Uterus (tissue), 4 donors: ENCODE measurements around the gene UST. TPM values are rescaled to one million over a fixed set of nuclear protein-coding genes. Genes with fewer than 3 reads are reported as not detected.

Experiments
- DNase-seq, 2 donors: peaks; one replicate each; pipeline ENCODE4 v3.0.0-alpha.2; 2019 to 2020
- H3K27ac ChIP-seq, 2 donors: fragments of 200-600 bp; sonication (generic); 1 replicate in 1 of 2; 2 replicates in 1 of 2; pipeline ENCODE4 v1.5.1; 2016 to 2018
- H3K27me3 ChIP-seq, 2 donors: fragments of 200-600 bp; sonication (generic); one replicate each; pipeline ENCODE4 v1.5.1; 2018 to 2019; ENCODE audit warnings: control low read depth in 1 of 2
- H3K36me3 ChIP-seq, 2 donors: fragments of 200-600 bp; sonication (generic); one replicate each; pipeline ENCODE4 v1.5.1; 2019; ENCODE audit warnings: control low read depth in 1 of 2
- H3K4me1 ChIP-seq, 2 donors: fragments of 200-600 bp; sonication (generic); one replicate each; pipeline ENCODE4 v1.5.1; 2018 to 2019; ENCODE audit warnings: control low read depth in 1 of 2
- H3K4me3 ChIP-seq, 2 donors: fragments of 200-600 bp; sonication (generic); 1 replicate in 1 of 2; 2 replicates in 1 of 2; pipeline ENCODE4 v1.5.1; 2018 to 2019; ENCODE audit warnings: mild to moderate bottlenecking in 1 of 2
- H3K9me3 ChIP-seq, 2 donors: fragments of 200-600 bp; sonication (generic); one replicate each; pipeline ENCODE4 v1.5.1; 2019; ENCODE audit warnings: control low read depth in 1 of 2
- CTCF ChIP-seq, 4 experiments: fragments of 200-600 bp in 2 of 4; fragments of 450-650 bp in 2 of 4; sonication (generic) in 2 of 4; IDR thresholded peaks; one replicate each; pipeline ENCODE4 v1.5.1; 2016 to 2019; ENCODE audit warnings: antibody characterized with exemption in 4 of 4, mild to moderate bottlenecking in 2 of 4, moderate library complexity in 1 of 4
- POLR2A ChIP-seq, 2 donors: fragments of 450-650 bp; IDR thresholded peaks; one replicate each; pipeline ENCODE4 v1.6.1; 2016; ENCODE audit warnings: antibody characterized with exemption in 2 of 2, mild to moderate bottlenecking in 1 of 2, moderate library complexity in 1 of 2
- intact Hi-C: fragments of 100-400 bp; cut with DNase I; formaldehyde crosslinking; loops from one replicate; pipeline ENCODE4 v1.15.1; 2023; ENCODE audit warnings: low total_unique reads
- total RNA-seq, 4 donors: library from RNA; depleted of rRNA in 3 of 4; stranded (reverse); fragments of >200 nt in 3 of 4; gene quantifications; one replicate each; pipeline versions ENCODE4 v1.1.0 to v1.2.4, GENCODE V29; 2014 to 2023
- donor health status: DM: yes; HTN: yes; CAD: no.

The UST gene
- total RNA-seq, 4 donors from 2014 or later, result 6.1 to 23.2 (median 17.2) TPM

DNA sequence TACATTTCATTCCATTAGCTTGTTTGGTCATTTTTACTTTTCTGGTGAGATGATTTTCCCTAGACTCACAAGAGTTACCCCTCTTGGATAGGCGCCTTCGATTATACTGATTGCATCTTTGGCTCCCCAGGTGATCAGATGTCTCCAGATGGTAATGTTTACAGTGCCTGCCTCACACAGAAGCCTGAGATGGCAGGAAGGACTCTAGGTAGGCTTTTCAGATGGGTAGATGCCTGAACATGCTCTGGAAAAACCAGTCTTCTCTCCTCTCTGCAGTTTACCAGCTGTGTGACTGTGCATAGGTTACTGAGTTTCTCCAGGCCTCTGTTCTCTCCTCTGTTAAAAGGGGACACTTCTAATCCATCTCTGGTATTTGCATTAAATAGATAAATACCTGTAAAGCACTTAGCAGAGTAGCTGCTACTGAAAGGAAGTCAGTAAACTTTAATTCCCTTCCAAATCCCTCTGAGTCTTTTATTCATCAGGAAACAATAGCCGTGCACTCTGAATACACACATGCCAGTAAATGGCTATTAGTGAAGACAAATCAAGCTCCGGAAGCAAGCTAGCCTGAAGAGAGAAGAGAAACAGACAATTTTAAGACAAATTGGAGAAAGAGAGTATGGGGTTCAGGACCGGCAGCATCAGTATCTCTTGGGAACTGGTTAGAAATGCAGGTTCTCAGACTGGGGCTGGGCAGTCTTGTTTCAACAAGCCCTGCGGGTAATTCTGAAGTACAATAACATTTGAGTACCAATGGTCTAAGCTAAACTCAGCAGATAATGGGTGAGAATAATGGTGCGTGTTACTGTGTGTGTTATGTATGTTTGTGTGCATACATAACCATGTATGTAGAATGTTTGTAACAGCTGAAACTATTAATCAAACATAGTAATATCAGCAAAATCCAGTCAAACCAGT lies 139.4 kb downstream of the UST start:
- Histone ChIP-seq H3K36me3 (no peaks in the 10 kb centered on the region), H3K27ac (no peak overlapping the region), H3K27me3 (no peaks in the 10 kb centered on the region), H3K9me3 (no peaks in the 10 kb centered on the region), H3K4me3 (no peak overlapping the region), H3K4me1 (peaks cover 3 to 5% of the 10 kb centered on the region in 2 donors)
- DNase-seq, result no peak
- no peak for TF ChIP-seq CTCF (IDR thresholded peaks at IDR 0.05)
- TF ChIP-seq POLR2A (IDR thresholded peaks at IDR 0.05), result no peak
- intact Hi-C loops, result no loop called here

GRCh38 chr6:148887181-148887580 lies 140.4 kb downstream of the UST start:
- TF ChIP-seq CTCF (IDR thresholded peaks at IDR 0.05), result no peak
- TF ChIP-seq POLR2A (IDR thresholded peaks at IDR 0.05), result no peak
- DNase-seq, result no peak
- H3K4me1 ChIP-seq, result peaks cover 3 to 5% of the 10 kb centered on the region in 2 donors
- no peaks in the 10 kb centered on the region for H3K27me3 ChIP-seq
- no peaks in the 10 kb centered on the region for H3K36me3 ChIP-seq
- intact Hi-C loops, result no loop called here
- no peaks in the 10 kb centered on the region for H3K9me3 ChIP-seq
- H3K27ac ChIP-seq, result no peak overlapping the region
- no peak overlapping the region for H3K4me3 ChIP-seq

- intact Hi-C loops, result no loop called here
- H3K4me1 ChIP-seq, result peaks cover 3 to 5% of the 10 kb centered on the region in 2 donors
These were observed 142.0 kb downstream of the UST start for GRCh38 chr6:148888856-148889255.

DNA sequence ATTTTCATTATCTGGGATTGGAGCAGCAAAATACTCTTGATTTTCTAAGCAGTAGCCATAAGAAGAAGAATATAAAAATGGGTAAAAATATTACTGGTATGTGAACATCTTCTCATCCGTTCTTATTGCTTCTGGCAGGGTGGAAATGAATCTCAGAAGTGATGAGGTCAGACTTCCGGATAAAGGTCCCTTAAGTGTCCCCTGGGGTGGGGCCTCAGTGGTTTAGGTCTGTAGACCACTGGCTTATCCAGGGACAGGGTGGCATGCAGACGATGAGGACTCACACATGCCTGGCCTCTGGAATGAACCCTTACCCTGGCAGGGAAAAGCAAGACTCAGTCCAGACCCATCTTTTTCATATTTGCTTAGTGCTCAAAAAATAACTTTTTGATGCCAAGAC lies 143.3 kb downstream of the UST start:
- H3K27ac ChIP-seq, result no peak overlapping the region
- intact Hi-C loops, result no loop called here

More at GRCh38 chr6:148888856-148889255, 142.0 kb downstream of the UST start:
- no peaks in the 10 kb centered on the region for H3K27me3 ChIP-seq
- no peak for TF ChIP-seq CTCF (IDR thresholded peaks at IDR 0.05)
- no peak for TF ChIP-seq POLR2A (IDR thresholded peaks at IDR 0.05)
- H3K27ac ChIP-seq, result peak overlapping the region in 1 of 2 donors; percentile 6
- no peaks in the 10 kb centered on the region for H3K36me3 ChIP-seq
- DNase-seq, result no peak
- no peak overlapping the region for H3K4me3 ChIP-seq
- no peaks in the 10 kb centered on the region for H3K9me3 ChIP-seq

More for the DNA sequence above, 143.3 kb downstream of the UST start:
- H3K4me1 ChIP-seq, result peaks cover 3 to 5% of the 10 kb centered on the region in 2 donors
- H3K4me3 ChIP-seq, result no peak overlapping the region
- TF ChIP-seq CTCF (IDR thresholded peaks at IDR 0.05) (no peak), POLR2A (IDR thresholded peaks at IDR 0.05) (no peak)
- no peak for DNase-seq
- no peaks in the 10 kb centered on the region for H3K27me3 ChIP-seq
- no peaks in the 10 kb centered on the region for H3K36me3 ChIP-seq
- no peaks in the 10 kb centered on the region for H3K9me3 ChIP-seq
